HUES48 (cell line): ENCODE data around the gene TLCD1.

Experiments used
- H3K27ac ChIP-seq: one replicate; pipeline ENCODE4 v1.7.0; 2013; ENCODE audit warnings: low read depth, low read length, inconsistent platforms
- H3K27me3 ChIP-seq: 2 replicates; pipeline ENCODE4 v1.6.1; 2013; ENCODE audit warnings: mild to moderate bottlenecking, low read length; ENCODE audit not compliant: control insufficient read depth, insufficient read depth
- H3K36me3 ChIP-seq: 2 replicates; pipeline ENCODE4 v1.6.1; 2013; ENCODE audit warnings: low read length; ENCODE audit not compliant: control insufficient read depth, insufficient read depth
- H3K4me1 ChIP-seq: 2 replicates; pipeline ENCODE4 v1.6.1; 2013; ENCODE audit warnings: mild to moderate bottlenecking, low read length; ENCODE audit not compliant: control insufficient read depth, insufficient read depth
- H3K4me3 ChIP-seq: 2 replicates; pipeline ENCODE4 v1.5.1; 2013; ENCODE audit warnings: mild to moderate bottlenecking, low read depth, low read length
- H3K9ac ChIP-seq: 2 replicates; pipeline ENCODE4 v1.6.1; 2013; ENCODE audit warnings: mild to moderate bottlenecking, low read depth, low read length, moderate library complexity
- H3K9me3 ChIP-seq: 2 replicates; pipeline ENCODE4 v1.6.1; 2013; ENCODE audit warnings: low read length; ENCODE audit not compliant: control insufficient read depth, insufficient read depth

The TLCD1 gene, protein sequence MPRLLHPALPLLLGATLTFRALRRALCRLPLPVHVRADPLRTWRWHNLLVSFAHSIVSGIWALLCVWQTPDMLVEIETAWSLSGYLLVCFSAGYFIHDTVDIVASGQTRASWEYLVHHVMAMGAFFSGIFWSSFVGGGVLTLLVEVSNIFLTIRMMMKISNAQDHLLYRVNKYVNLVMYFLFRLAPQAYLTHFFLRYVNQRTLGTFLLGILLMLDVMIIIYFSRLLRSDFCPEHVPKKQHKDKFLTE

DNA sequence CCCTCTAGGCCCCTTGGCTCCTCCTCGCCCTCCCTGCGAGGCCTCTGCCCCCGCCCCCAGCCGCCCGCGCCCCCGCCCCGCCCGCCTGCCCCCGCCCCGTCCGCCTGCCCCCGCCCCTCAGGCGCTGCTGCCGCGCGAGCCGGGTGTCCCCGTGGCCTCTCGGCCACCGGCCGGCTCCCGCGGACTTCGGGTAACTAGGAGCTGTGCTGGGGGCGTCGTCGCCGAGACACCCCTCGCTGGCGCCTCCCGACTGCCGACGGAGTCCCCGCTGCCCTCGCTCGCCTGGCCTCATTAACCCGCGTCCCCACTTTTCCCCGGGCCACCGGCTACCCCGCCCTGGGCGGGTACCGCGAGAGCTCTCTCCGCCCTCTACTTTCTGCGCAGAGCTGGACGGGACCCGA is at the start of gene TLCD1:
TLCD1 (minus strand) TSS at position 8 of the 401 bp plus-strand sequence. CDS start 136 bp downstream, outside the sequence.
- Histone ChIP-seq H3K9ac (peak within 1 kb of the TSS; percentile 96), H3K4me3 (peak within 1 kb of the TSS; percentile 90), H3K9me3 (no peaks in the 10 kb centered on the region), H3K36me3 (peaks cover 39% of the 10 kb centered on the region), H3K27me3 (no peaks in the 10 kb centered on the region), H3K4me1 (peaks cover 27% of the 10 kb centered on the region), H3K27ac (peak within 1 kb of the TSS; percentile 99)

DNA sequence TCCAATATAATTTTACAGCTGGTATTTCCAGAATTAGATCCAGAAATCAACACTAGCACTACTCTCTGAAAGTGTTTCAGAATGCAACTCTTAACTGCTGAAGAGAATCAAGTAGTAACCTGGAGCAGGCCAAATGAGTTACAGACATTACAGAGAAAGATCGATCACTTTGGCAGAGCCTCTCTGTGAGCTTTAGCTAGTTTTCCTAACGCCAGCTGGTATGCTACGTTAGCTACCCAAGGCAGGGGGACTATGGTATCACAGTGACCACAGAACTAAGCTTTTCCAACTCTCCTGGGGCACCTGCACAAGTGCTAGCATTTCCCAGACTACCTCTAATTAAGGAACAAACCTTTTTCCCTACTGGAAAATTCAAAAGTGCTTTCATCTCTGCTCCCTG is 48.2 kb upstream of the TLCD1 start:
- Histone ChIP-seq H3K9ac (no peak overlapping the region), H3K27ac (no peak overlapping the region), H3K4me1 (no peaks in the 10 kb centered on the region), H3K9me3 (no peaks in the 10 kb centered on the region), H3K36me3 (no peaks in the 10 kb centered on the region), H3K4me3 (no peak overlapping the region), H3K27me3 (no peaks in the 10 kb centered on the region)

DNA sequence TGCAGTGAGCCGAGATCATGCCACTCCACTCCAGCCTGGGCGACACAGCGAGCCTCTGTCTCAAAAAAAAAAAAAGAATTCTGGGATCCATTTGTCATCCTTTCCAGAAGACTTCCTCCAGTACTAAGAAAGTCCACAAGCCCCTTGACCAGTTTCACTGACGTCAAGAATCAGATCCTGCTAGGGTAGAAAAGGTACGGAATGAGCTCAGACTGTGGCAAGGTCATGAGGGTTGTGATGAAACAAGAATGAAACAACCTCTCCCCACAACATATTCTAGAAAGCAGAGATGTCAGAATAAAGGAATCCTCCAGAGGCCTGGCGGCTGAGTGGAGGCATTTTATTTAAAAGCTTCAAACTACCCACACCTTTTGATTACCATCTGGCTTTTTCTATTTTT is 47.7 kb upstream of the TLCD1 start:
- H3K36me3 ChIP-seq = no peaks in the 10 kb centered on the region
- H3K27ac ChIP-seq = no peak overlapping the region
- no peaks in the 10 kb centered on the region for H3K9me3 ChIP-seq

DNA sequence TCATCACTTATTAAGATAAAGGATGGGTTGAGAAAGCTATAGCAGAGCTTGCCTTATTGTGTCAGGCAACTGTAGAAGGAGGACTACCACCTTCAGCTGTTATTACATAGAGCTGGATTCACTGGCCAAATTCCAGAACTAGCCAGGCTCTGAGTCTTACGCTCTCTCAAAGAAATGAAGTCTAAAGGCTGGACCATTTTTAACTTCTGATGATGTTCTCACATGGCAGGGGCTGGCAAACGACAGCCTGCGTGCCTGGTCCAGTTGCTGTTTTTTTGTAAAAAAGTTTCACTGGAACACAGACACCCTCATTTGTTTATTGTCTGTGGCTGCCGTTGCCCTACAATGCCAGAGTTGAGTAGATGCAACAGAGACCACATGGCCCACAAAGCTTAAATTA is 39.0 kb upstream of the TLCD1 start:
- no peaks in the 10 kb centered on the region for H3K9me3 ChIP-seq
- no peak overlapping the region for H3K27ac ChIP-seq
- H3K36me3 ChIP-seq = peaks cover 32% of the 10 kb centered on the region
- no peak overlapping the region for H3K9ac ChIP-seq
- no peaks in the 10 kb centered on the region for H3K27me3 ChIP-seq
- no peak overlapping the region for H3K4me3 ChIP-seq
- H3K4me1 ChIP-seq = peaks cover 28% of the 10 kb centered on the region

More for the DNA sequence above, 47.7 kb upstream of the TLCD1 start:
- no peak overlapping the region for H3K4me3 ChIP-seq
- H3K9ac ChIP-seq = no peak overlapping the region
- H3K4me1 ChIP-seq = no peaks in the 10 kb centered on the region
- no peaks in the 10 kb centered on the region for H3K27me3 ChIP-seq

DNA sequence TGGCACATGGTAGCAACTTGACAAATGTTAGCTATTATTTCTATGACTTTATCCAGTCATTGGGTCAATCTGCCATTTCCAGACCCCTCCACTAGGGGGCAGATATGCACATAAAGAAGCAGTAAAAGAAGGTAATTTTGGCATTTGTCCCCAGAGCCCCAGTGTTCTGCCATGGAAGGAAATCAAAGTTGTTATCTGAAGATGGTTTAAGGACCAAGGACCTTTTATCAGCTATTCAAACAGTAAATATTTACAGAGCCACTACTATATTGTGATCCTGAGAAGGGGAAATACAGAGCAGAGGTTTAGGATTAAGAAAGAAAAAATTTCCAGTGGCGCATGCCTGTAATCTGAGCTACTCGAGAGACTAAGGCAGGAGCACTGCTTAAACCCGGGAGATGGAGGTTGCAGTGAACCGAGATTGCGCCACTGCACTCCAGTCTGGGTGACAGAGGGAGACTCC is 37.8 kb upstream of the TLCD1 start:
- no peak overlapping the region for H3K27ac ChIP-seq
- H3K9ac ChIP-seq = no peak overlapping the region
- peaks cover 33% of the 10 kb centered on the region for H3K4me1 ChIP-seq
- H3K9me3 ChIP-seq = no peaks in the 10 kb centered on the region
- no peak overlapping the region for H3K4me3 ChIP-seq
- H3K36me3 ChIP-seq = peaks cover 44% of the 10 kb centered on the region
- H3K27me3 ChIP-seq = no peaks in the 10 kb centered on the region

DNA sequence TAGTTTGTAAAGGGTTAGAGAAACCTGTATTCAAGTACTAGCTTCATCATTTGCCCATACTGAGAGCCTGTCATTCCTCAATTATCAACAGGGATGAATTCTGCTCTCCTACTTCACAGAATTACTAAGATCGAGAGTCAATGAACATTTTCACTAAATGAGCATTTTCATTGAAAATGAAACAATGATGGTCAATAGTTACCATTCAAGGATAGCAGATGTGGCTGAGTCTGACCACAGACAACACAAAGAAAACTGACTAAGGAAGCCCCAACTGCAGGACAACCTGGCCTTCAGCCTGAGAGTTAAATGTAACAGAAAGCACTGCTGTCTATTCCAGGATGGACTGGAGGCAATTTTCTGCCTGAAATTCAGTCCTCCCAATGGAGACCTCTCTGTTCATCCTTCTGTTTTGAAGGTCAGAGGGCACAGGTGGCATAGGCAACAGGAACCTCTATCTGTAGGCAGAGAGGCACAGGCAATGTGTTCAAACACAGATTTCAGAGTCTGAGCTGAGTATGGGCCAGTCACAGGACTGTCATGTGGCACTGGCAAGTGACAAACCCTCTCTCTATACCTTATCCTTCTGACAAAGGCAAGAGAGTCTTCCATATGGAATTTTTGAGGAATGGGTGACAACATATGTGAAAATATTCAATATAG is 37.2 kb upstream of the TLCD1 start:
- Histone ChIP-seq H3K27ac (no peak overlapping the region), H3K9me3 (no peaks in the 10 kb centered on the region), H3K9ac (no peak overlapping the region), H3K4me3 (no peak overlapping the region), H3K4me1 (peaks cover 33% of the 10 kb centered on the region), H3K36me3 (peaks cover 50% of the 10 kb centered on the region), H3K27me3 (no peaks in the 10 kb centered on the region)

DNA sequence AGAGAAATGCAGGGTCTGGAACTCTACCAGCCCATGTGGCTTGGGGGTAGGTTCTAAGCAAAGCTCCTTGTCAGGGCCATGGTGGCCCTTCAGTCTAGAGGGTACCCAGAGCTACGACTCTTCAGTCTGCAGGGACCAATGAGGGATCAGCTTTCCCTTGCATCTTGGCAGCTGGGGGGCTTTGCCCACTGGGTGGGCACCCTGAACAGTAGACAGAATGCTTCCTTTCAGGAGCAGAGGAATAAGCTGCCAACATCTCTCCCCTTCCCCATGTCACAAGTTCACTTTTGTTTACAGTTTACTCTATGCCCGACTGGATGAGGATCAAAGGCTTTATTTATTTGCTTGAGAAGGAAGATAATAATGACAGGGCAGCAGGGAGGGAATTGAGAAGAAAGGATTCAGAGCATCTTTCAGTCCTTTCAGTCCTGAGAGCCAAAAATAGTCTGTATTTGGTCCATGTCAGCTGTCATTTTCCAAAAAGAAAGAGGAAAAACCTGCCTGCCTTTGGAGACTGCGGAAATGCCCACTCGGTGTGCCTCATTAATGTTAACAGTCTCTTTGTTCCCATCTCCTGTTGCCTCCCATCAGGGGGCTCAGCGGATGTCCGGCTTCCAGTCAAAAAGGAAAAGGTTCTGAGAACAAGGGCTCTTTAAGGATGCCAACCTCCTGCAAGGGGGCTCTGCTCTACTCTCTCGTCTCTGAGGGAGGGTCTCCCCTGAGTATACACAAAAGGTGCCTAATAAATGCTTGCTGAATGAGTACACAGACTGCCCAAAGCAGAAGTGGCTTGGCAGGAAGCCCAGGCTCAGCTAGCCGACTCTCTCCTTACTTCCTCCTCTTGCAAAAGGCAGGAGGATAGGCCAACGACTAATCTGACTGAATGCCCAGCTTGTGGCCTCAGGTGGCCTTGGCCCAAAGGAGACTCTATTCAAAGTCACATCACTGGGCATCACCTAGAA is 34.8 kb upstream of the TLCD1 start:
- Histone ChIP-seq H3K4me1 (peaks cover 33% of the 10 kb centered on the region), H3K9me3 (no peaks in the 10 kb centered on the region), H3K4me3 (peak overlapping the region; percentile 26), H3K27me3 (no peaks in the 10 kb centered on the region), H3K36me3 (peaks cover 59% of the 10 kb centered on the region), H3K9ac (0 out of 2 replicates have a peak overlapping the region, but pooled peaks have one; percentile 25), H3K27ac (peak overlapping the region; percentile 98)

DNA sequence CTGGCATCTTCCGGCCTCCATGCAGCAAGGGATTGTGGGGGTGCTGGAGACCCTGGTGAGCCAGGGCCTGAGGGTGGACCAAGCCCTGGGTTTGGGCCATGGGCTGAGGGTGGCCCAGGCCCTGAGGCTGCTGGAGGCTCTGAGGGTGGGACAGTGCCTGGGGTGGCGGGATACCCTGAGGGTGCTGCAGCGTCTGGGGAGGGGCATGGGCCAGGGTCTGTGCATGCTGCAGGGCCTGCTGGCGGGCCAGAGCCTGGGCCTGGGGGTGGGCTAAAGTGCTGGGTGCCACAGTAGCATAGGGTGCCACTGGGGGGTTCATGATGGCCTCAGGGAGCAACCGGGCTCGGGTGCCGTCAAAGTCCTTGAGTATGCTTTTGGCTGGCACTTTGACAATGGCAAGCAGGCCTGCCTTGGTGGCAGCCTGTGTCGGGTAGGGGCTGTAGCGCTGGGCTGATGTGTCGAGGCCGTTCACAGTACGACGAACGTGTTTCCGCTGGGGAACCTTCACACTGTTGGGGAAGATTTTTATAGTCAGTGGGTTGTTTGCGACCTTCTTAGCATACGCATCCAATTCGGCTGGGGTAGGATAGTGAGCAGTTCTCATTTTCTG is 33.3 kb upstream of the TLCD1 start:
- Histone ChIP-seq H3K4me3 (no peak overlapping the region), H3K36me3 (peaks cover 46% of the 10 kb centered on the region), H3K27me3 (no peaks in the 10 kb centered on the region), H3K4me1 (peaks cover 33% of the 10 kb centered on the region), H3K27ac (peak overlapping the region; percentile 98), H3K9me3 (no peaks in the 10 kb centered on the region), H3K9ac (no peak overlapping the region)

DNA sequence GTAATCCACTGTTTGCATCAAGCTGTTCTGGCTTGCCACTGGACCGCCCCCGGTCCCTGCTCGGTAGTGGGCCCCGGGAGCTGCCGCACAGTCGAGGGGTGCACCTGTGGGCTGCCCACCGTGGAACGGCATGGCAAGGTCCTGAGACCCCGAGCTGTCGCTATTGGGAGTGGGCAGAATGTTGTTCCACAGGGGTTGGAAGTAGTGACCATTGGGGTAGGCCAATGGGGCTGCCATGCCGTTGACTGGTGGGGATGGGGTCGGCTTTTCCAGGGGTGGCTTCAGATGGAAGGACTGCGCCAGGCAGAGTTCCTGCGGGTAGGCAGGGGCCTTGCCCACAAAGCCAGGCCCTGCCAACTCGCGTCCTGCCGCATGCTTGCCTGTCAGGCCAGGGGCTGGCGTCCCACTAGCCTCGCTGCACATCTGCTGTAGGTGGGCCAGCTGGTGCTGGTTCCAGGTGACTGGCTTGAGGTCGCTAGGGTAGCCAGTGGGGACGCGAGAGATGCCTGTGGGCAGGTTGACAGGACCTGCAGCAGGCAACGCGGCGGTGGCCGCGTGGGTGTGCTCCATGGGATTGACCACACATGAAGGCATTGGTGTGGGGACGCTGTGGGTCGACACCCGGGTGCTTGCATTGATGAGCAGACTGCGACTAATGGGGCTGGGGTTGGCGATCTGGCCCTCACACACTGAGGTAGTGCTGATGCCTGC is 32.5 kb upstream of the TLCD1 start:
- H3K27ac ChIP-seq = no peak overlapping the region
- no peaks in the 10 kb centered on the region for H3K27me3 ChIP-seq
- H3K4me3 ChIP-seq = no peak overlapping the region
- no peaks in the 10 kb centered on the region for H3K9me3 ChIP-seq
- H3K9ac ChIP-seq = no peak overlapping the region
- peaks cover 33% of the 10 kb centered on the region for H3K4me1 ChIP-seq
- H3K36me3 ChIP-seq = peaks cover 46% of the 10 kb centered on the region
